Measurements from ENCODE around the gene RAD51B. TPM values are rescaled to one million over a fixed set of nuclear protein-coding genes. Genes with fewer than 3 reads are reported as not detected.

The RAD51B gene
- total RNA-seq, 2 donors from 2014 or later: 22.8 to 33.8 TPM

GRCh38 chr14:68596211-68596610 lies 776.6 kb downstream of the RAD51B start:
- Histone ChIP-seq H3K27ac (ENCODE audit: low read depth, low read length) (no peak overlapping the region), H3K4me1 (ENCODE audit: control insufficient read depth, insufficient read depth, low read length) (peaks cover 18% of the 10 kb centered on the region), H3K36me3 (ENCODE audit: control insufficient read depth, insufficient read depth, low read length) (no peaks in the 10 kb centered on the region), H3K9ac (ENCODE audit: extremely low read depth, low read length, poor library complexity, severe bottlenecking) (no peak overlapping the region), H3K4me3 (ENCODE audit: low read length) (no peak overlapping the region), H3K27me3 (ENCODE audit: control insufficient read depth, insufficient read depth, low read length, poor library complexity, severe bottlenecking) (no peaks in the 10 kb centered on the region), H3K9me3 (ENCODE audit: control insufficient read depth, low read length) (no peaks in the 10 kb centered on the region)
- 79 to 85% methylated on average over 6 to 7 of the region's 7 CpGs for WGBS, 2 experiments (ENCODE audit: insufficient coverage in 1 of 2, insufficient read length in 1 of 2)
- H3K9me3 Mint-ChIP-seq: no peaks in the 10 kb centered on the region
- DNase-seq: no peak
- no peak overlapping the region for H3K27ac Mint-ChIP-seq
- TF ChIP-seq CTCF (conservative IDR thresholded peaks at IDR 0.05): no peak
- H3K36me3 Mint-ChIP-seq (ENCODE audit: low read depth): no peaks in the 10 kb centered on the region
- no peak overlapping the region for H3K4me3 Mint-ChIP-seq
- H3K27me3 Mint-ChIP-seq (ENCODE audit: insufficient read depth): no peaks in the 10 kb centered on the region
- H3K4me1 Mint-ChIP-seq: peaks cover 31% of the 10 kb centered on the region

GRCh38 chr14:68596701-68597100 lies 777.1 kb downstream of the RAD51B start:
- Mint-ChIP-seq H3K36me3 (ENCODE audit: low read depth) (no peaks in the 10 kb centered on the region), H3K27ac (no peak overlapping the region), H3K4me1 (peaks cover 32% of the 10 kb centered on the region), H3K9me3 (no peaks in the 10 kb centered on the region), H3K4me3 (no peak overlapping the region), H3K27me3 (ENCODE audit: insufficient read depth) (no peaks in the 10 kb centered on the region)
- H3K4me3 ChIP-seq (ENCODE audit: low read length): no peak overlapping the region
- H3K27me3 ChIP-seq (ENCODE audit: control insufficient read depth, insufficient read depth, low read length, poor library complexity, severe bottlenecking): no peaks in the 10 kb centered on the region
- TF ChIP-seq CTCF (conservative IDR thresholded peaks at IDR 0.05): no peak
- WGBS, 2 experiments (ENCODE audit: insufficient coverage in 1 of 2, insufficient read length in 1 of 2): 85 to 94% methylated on average over 9 to 10 of the region's 10 CpGs
- H3K36me3 ChIP-seq (ENCODE audit: control insufficient read depth, insufficient read depth, low read length): no peaks in the 10 kb centered on the region
- no peak overlapping the region for H3K9ac ChIP-seq (ENCODE audit: extremely low read depth, low read length, poor library complexity, severe bottlenecking)
- H3K9me3 ChIP-seq (ENCODE audit: control insufficient read depth, low read length): no peaks in the 10 kb centered on the region
- no peak for DNase-seq
- peaks cover 18% of the 10 kb centered on the region for H3K4me1 ChIP-seq (ENCODE audit: control insufficient read depth, insufficient read depth, low read length)
- H3K27ac ChIP-seq (ENCODE audit: low read depth, low read length): no peak overlapping the region

GRCh38 chr14:68598089-68598488 lies 778.5 kb downstream of the RAD51B start:
- no peak overlapping the region for H3K9ac ChIP-seq (ENCODE audit: extremely low read depth, low read length, poor library complexity, severe bottlenecking)
- no peaks in the 10 kb centered on the region for H3K9me3 ChIP-seq (ENCODE audit: control insufficient read depth, low read length)
- no peak overlapping the region for H3K27ac Mint-ChIP-seq
- H3K36me3 ChIP-seq (ENCODE audit: control insufficient read depth, insufficient read depth, low read length): no peaks in the 10 kb centered on the region
- H3K4me3 Mint-ChIP-seq: no peak overlapping the region
- peaks cover 18% of the 10 kb centered on the region for H3K4me1 ChIP-seq (ENCODE audit: control insufficient read depth, insufficient read depth, low read length)
- no peak for DNase-seq
- H3K9me3 Mint-ChIP-seq: no peaks in the 10 kb centered on the region
- WGBS, 2 experiments (ENCODE audit: insufficient coverage in 1 of 2, insufficient read length in 1 of 2): 94 to 100% methylated on average over 1 of the region's 2 CpGs
- no peaks in the 10 kb centered on the region for H3K27me3 Mint-ChIP-seq (ENCODE audit: insufficient read depth)
- peak overlapping the region; percentile 50 for H3K27ac ChIP-seq (ENCODE audit: low read depth, low read length)
- H3K36me3 Mint-ChIP-seq (ENCODE audit: low read depth): no peaks in the 10 kb centered on the region
- no peaks in the 10 kb centered on the region for H3K27me3 ChIP-seq (ENCODE audit: control insufficient read depth, insufficient read depth, low read length, poor library complexity, severe bottlenecking)
- H3K4me3 ChIP-seq (ENCODE audit: low read length): no peak overlapping the region
- no peak for TF ChIP-seq CTCF (conservative IDR thresholded peaks at IDR 0.05)
- peaks cover 32% of the 10 kb centered on the region for H3K4me1 Mint-ChIP-seq

Measured in endodermal cell (in vitro differentiated cells).